MM.1S (cell line): ENCODE data around the gene ADRA2C.

Source experiments
- DNase-seq: peaks from one replicate; pipeline ENCODE4 v3.0.0-alpha.2; 2015
- H2AFZ ChIP-seq: fragments of 300-600 bp; sonication (generic); 2 replicates; pipeline ENCODE4 v1.6.0; 2016; ENCODE audit warnings: antibody characterized with exemption, low read length
- H3F3A ChIP-seq: fragments of 300-600 bp; sonication (generic); 2 replicates; pipeline ENCODE4 v1.6.1; 2016; ENCODE audit warnings: mild to moderate bottlenecking, antibody characterized with exemption, low read length, moderate library complexity, mixed read lengths; ENCODE audit not compliant: insufficient read depth
- H3K27ac ChIP-seq: fragments of 300-600 bp; sonication (generic); 2 replicates; pipeline ENCODE4 v1.5.1; 2016; ENCODE audit warnings: mild to moderate bottlenecking, low read length
- H3K27me3 ChIP-seq: fragments of 300-600 bp; sonication (generic); replicated peaks from 2 replicates; pipeline ENCODE4 v1.6.0; 2016; ENCODE audit warnings: low read length; ENCODE audit not compliant: insufficient read depth
- H3K36me3 ChIP-seq: fragments of 300-600 bp; sonication (generic); replicated peaks from 2 replicates; pipeline ENCODE4 v1.6.1; 2016; ENCODE audit warnings: mild to moderate bottlenecking, low read length, mixed read lengths; ENCODE audit not compliant: insufficient read depth
- H3K4me1 ChIP-seq: fragments of 300-600 bp; sonication (generic); 2 replicates; pipeline ENCODE4 v1.6.1; 2016; ENCODE audit warnings: low read length, mixed read lengths
- H3K4me2 ChIP-seq: fragments of 300-600 bp; sonication (generic); 2 replicates; pipeline ENCODE4 v1.6.0; 2016; ENCODE audit warnings: low read depth, low read length
- H3K4me3 ChIP-seq: fragments of 300-600 bp; sonication (generic); 2 replicates; pipeline ENCODE4 v1.5.1; 2016; ENCODE audit warnings: low read length, mixed read lengths
- H3K79me2 ChIP-seq: fragments of 300-600 bp; sonication (generic); 2 replicates; pipeline ENCODE4 v1.6.1; 2016; ENCODE audit warnings: mixed run types, low read length, mixed read lengths
- H3K9ac ChIP-seq: fragments of 300-600 bp; sonication (generic); 2 replicates; pipeline ENCODE4 v1.6.1; 2016; ENCODE audit warnings: low read length, mixed read lengths
- H3K9me2 ChIP-seq: fragments of 300-600 bp; sonication (generic); replicated peaks from 2 replicates; pipeline ENCODE4 v1.6.1; 2016; ENCODE audit warnings: mild to moderate bottlenecking, low read length, mixed read lengths; ENCODE audit not compliant: insufficient read depth
- H3K9me3 ChIP-seq: fragments of 300-600 bp; sonication (generic); replicated peaks from 2 replicates; pipeline ENCODE4 v1.6.1; 2016; ENCODE audit warnings: mild to moderate bottlenecking, low read length, mixed read lengths; ENCODE audit not compliant: insufficient read depth
- H4K20me1 ChIP-seq: fragments of 300-600 bp; sonication (generic); 2 replicates; pipeline ENCODE4 v1.6.1; 2016; ENCODE audit warnings: mild to moderate bottlenecking, low read length, moderate library complexity, mixed read lengths; ENCODE audit not compliant: insufficient read depth
- CTCF ChIP-seq: fragments of 300-600 bp; sonication (generic); IDR thresholded peaks from 2 replicates; pipeline ENCODE4 v1.5.1; 2016; ENCODE audit warnings: antibody characterized with exemption, low read length, mixed read lengths
- EZH2 ChIP-seq: fragments of 300-600 bp; sonication (generic); optimal IDR thresholded peaks from 2 replicates; pipeline ENCODE3; 2017; ENCODE audit warnings: low read depth, mild to moderate bottlenecking, antibody characterized with exemption, low read length, mixed read lengths
- EZH2phosphoT487 ChIP-seq: fragments of 300-600 bp; sonication (generic); IDR thresholded peaks from 2 replicates; pipeline ENCODE4 v1.6.1; 2018; ENCODE audit warnings: antibody characterized with exemption, low read length

The ADRA2C gene

DNA sequence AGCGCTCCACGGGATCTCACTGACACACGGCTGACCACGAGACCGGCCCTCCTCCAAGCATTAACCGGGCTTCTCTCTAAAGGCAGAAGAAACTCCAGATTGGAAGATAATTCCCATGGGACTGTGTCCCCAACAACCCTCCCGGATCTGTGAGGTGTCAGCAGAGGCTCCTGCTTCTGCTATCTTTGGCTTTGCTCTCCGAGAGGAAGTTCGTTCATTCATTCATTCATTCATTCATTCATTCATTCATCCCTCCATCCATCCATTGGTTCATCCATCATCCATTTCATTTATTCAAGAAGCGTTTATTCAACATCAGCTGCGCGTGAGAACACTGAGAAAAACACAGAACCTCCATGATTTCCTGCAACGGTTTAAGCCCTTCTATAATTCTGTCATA lies 11.5 kb downstream of the ADRA2C start:
- H3K27me3 ChIP-seq: peaks cover 84% of the 10 kb centered on the region
- H3K79me2 ChIP-seq: no peaks in the 10 kb centered on the region
- TF ChIP-seq EZH2phosphoT487: no peak
- TF ChIP-seq CTCF: no peak
- TF ChIP-seq EZH2: no peak
- no peaks in the 10 kb centered on the region for H4K20me1 ChIP-seq
- H3F3A ChIP-seq: no peaks in the 10 kb centered on the region
- H2AFZ ChIP-seq: no peak overlapping the region
- H3K9me3 ChIP-seq: no peaks in the 10 kb centered on the region
- no peaks in the 10 kb centered on the region for H3K9me2 ChIP-seq
- no peak overlapping the region for H3K4me3 ChIP-seq
- H3K4me1 ChIP-seq: no peaks in the 10 kb centered on the region
- no peaks in the 10 kb centered on the region for H3K36me3 ChIP-seq
- H3K27ac ChIP-seq: no peak overlapping the region
- no peak overlapping the region for H3K9ac ChIP-seq
- H3K4me2 ChIP-seq: no peak overlapping the region
- DNase-seq: no peak

GRCh38 chr4:3779509-3779908 lies 13.3 kb downstream of the ADRA2C start:
- H3K4me2 ChIP-seq: no peak overlapping the region
- no peaks in the 10 kb centered on the region for H4K20me1 ChIP-seq
- H3K9me2 ChIP-seq: no peaks in the 10 kb centered on the region
- no peaks in the 10 kb centered on the region for H3K4me1 ChIP-seq
- peaks cover 79% of the 10 kb centered on the region for H3K27me3 ChIP-seq
- no peak overlapping the region for H2AFZ ChIP-seq
- H3K9me3 ChIP-seq: no peaks in the 10 kb centered on the region
- H3K79me2 ChIP-seq: no peaks in the 10 kb centered on the region
- H3K27ac ChIP-seq: no peak overlapping the region
- no peaks in the 10 kb centered on the region for H3F3A ChIP-seq
- no peak overlapping the region for H3K9ac ChIP-seq
- no peaks in the 10 kb centered on the region for H3K36me3 ChIP-seq
- no peak overlapping the region for H3K4me3 ChIP-seq
- DNase-seq: no peak
- no peak for TF ChIP-seq CTCF
- no peak for TF ChIP-seq EZH2
- no peak for TF ChIP-seq EZH2phosphoT487

DNA sequence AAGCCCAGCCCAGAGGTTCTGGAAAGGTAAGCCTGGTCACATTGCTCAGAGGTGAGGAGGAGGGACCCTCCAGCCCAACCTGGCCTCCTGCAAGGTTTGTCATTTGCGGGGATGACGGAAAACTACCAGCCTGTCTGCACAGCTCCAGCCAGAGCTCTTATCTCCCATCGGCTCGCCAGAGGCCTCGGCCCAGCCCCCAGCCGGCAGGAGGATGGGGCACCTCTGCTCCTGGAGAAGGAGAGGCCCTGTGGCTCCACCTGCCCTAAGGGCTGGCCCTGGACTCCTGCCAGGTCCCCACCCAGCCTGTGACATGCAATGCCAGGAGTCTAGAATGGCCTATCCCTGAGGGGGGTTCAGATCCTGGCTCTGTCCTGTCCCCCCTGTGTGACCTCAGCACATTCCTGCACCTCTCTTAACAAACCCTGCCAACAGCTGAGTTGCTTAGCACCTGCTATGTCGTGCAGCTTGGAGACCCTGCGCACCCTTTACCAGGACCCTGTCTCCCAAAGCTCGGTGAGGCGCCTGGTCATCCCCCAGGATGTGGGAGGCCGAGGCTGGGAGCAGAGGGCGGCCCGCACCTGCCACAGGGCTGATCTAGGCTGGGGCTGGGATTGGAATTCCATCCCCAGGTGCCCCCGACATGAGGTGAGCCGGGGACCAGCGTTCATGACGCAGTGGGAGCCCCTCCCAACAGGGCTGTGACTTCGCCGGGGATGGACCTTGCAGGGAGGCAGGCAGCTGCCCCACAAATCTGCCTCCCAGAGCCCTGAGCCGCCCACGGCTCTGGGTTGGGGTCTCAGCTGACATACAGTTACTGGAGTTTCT lies 14.4 kb downstream of the ADRA2C start:
- no peak for DNase-seq
- H3K4me2 ChIP-seq: no peak overlapping the region
- H3K9me3 ChIP-seq: no peaks in the 10 kb centered on the region
- H3K4me3 ChIP-seq: no peak overlapping the region
- no peaks in the 10 kb centered on the region for H3K9me2 ChIP-seq
- no peak overlapping the region for H2AFZ ChIP-seq
- H3K36me3 ChIP-seq: no peaks in the 10 kb centered on the region
- H3K9ac ChIP-seq: no peak overlapping the region
- TF ChIP-seq CTCF: no peak
- no peak for TF ChIP-seq EZH2
- no peaks in the 10 kb centered on the region for H3K79me2 ChIP-seq
- no peak overlapping the region for H3K27ac ChIP-seq
- no peaks in the 10 kb centered on the region for H4K20me1 ChIP-seq
- no peaks in the 10 kb centered on the region for H3F3A ChIP-seq
- peaks cover 78% of the 10 kb centered on the region for H3K27me3 ChIP-seq
- no peaks in the 10 kb centered on the region for H3K4me1 ChIP-seq
